ENCODE measurements around the gene PLPP4.

PLPP4 gene

GRCh38 chr10:120630266-120630665 lies 173.2 kb downstream of the PLPP4 start:
- DNase-seq, result no peak
- intact Hi-C loops (cut with DNase I), result no loop called here

GRCh38 chr10:120632047-120632446 lies 175.0 kb downstream of the PLPP4 start:
- intact Hi-C loops (cut with DNase I), result no loop called here
- DNase-seq, result no peak

GRCh38 chr10:120632942-120633341 lies 175.9 kb downstream of the PLPP4 start:
- intact Hi-C loops (cut with DNase I), result no loop called here
- no peak for DNase-seq

- DNase-seq, result no peak
These were observed 177.6 kb downstream of the PLPP4 start for GRCh38 chr10:120634659-120635058.

More at GRCh38 chr10:120634659-120635058, 177.6 kb downstream of the PLPP4 start:
- intact Hi-C loops (cut with DNase I), result no loop called here

Data from head of caudate nucleus (tissue), 42 donors.